Measurements from ENCODE around the gene ADAMTS12. TPM values are rescaled to one million over a fixed set of nuclear protein-coding genes. Genes with fewer than 3 reads are reported as not detected.

The ADAMTS12 gene
- total RNA-seq, 2 experiments from 2014 or later, result not detected

GRCh38 chr5:33885679-33886078, 6.1 kb downstream of the ADAMTS12 start:
- no peak for TF ChIP-seq EZH2phosphoT487 (IDR thresholded peaks at IDR 0.05; ENCODE audit: borderline replicate concordance, low read depth, low read length)
- TF ChIP-seq CTCF (conservative IDR thresholded peaks at IDR 0.05; ENCODE audit: low read length), result no peak
- H3K4me3 ChIP-seq (ENCODE audit: low read depth, low read length, poor library complexity, severe bottlenecking), result no peak overlapping the region
- no peaks in the 10 kb centered on the region for H3K79me2 ChIP-seq (ENCODE audit: insufficient read depth, low read depth, low read length)
- POLR2A ChIA-PET, result no interaction called here
- CTCF ChIA-PET (ENCODE audit: unreplicated experiment), result no interaction called here
- no peaks in the 10 kb centered on the region for H4K20me1 ChIP-seq (ENCODE audit: insufficient read depth, low read length)
- no peaks in the 10 kb centered on the region for H3K9me2 ChIP-seq (ENCODE audit: insufficient read depth, low read length)
- H3K4me1 ChIP-seq (ENCODE audit: insufficient read depth, low read length, poor library complexity, severe bottlenecking), result no peaks in the 10 kb centered on the region
- H3K27ac ChIP-seq (ENCODE audit: low read depth, low read length, poor library complexity, severe bottlenecking), result no peak overlapping the region
- H3K4me2 ChIP-seq (ENCODE audit: low read length), result no peak overlapping the region
- no peaks in the 10 kb centered on the region for H3K36me3 ChIP-seq (ENCODE audit: insufficient read depth, low read length)
- DNase-seq (ENCODE audit: low spot score), result no peak
- H3K9me3 ChIP-seq (ENCODE audit: low read length), result no peaks in the 10 kb centered on the region
- intact Hi-C loops (cut with micrococcal nuclease; ENCODE audit: unreplicated experiment), result no loop called here
- BruUV-seq (replicated peaks), result no TSS peak
- no peak overlapping the region for H2AFZ ChIP-seq (ENCODE audit: low read length)

- Histone ChIP-seq H3K9me2 (ENCODE audit: insufficient read depth, low read length) (no peaks in the 10 kb centered on the region), H3K79me2 (ENCODE audit: insufficient read depth, low read depth, low read length) (no peaks in the 10 kb centered on the region), H3K4me3 (ENCODE audit: low read depth, low read length, poor library complexity, severe bottlenecking) (no peak overlapping the region), H3K4me1 (ENCODE audit: insufficient read depth, low read length, poor library complexity, severe bottlenecking) (no peaks in the 10 kb centered on the region), H3K27ac (ENCODE audit: low read depth, low read length, poor library complexity, severe bottlenecking) (no peak overlapping the region), H2AFZ (ENCODE audit: low read length) (no peak overlapping the region), H4K20me1 (ENCODE audit: insufficient read depth, low read length) (no peaks in the 10 kb centered on the region), H3K4me2 (ENCODE audit: low read length) (no peak overlapping the region), H3K36me3 (ENCODE audit: insufficient read depth, low read length) (no peaks in the 10 kb centered on the region), H3K9me3 (ENCODE audit: low read length) (no peaks in the 10 kb centered on the region)
- no peak for TF ChIP-seq CTCF (conservative IDR thresholded peaks at IDR 0.05; ENCODE audit: low read length)
- no peak for TF ChIP-seq EZH2phosphoT487 (IDR thresholded peaks at IDR 0.05; ENCODE audit: borderline replicate concordance, low read depth, low read length)
- POLR2A ChIA-PET, result interaction anchor here (0.6 to 0.7 kb wide), 2 partner anchors 318 to 660 kb away, joined by 3 to 4 read pairs; no protein-coding TSS in a partner anchor
- intact Hi-C loops (cut with micrococcal nuclease; ENCODE audit: unreplicated experiment), result no loop called here
- no peak for DNase-seq (ENCODE audit: low spot score)
- BruUV-seq (replicated peaks), result no TSS peak
- CTCF ChIA-PET (ENCODE audit: unreplicated experiment), result no interaction called here
These were observed 8.3 kb downstream of the ADAMTS12 start for GRCh38 chr5:33883482-33883881.

GRCh38 chr5:33880319-33880718, 11.5 kb downstream of the ADAMTS12 start:
- no peak overlapping the region for H2AFZ ChIP-seq (ENCODE audit: low read length)
- TF ChIP-seq EZH2phosphoT487 (IDR thresholded peaks at IDR 0.05; ENCODE audit: borderline replicate concordance, low read depth, low read length), result no peak
- no peaks in the 10 kb centered on the region for H3K9me3 ChIP-seq (ENCODE audit: low read length)
- DNase-seq (ENCODE audit: low spot score), result no peak
- POLR2A ChIA-PET, result no interaction called here
- BruUV-seq (replicated peaks), result no TSS peak
- CTCF ChIA-PET (ENCODE audit: unreplicated experiment), result no interaction called here
- H3K4me1 ChIP-seq (ENCODE audit: insufficient read depth, low read length, poor library complexity, severe bottlenecking), result no peaks in the 10 kb centered on the region
- no peaks in the 10 kb centered on the region for H3K9me2 ChIP-seq (ENCODE audit: insufficient read depth, low read length)
- no peak overlapping the region for H3K4me3 ChIP-seq (ENCODE audit: low read depth, low read length, poor library complexity, severe bottlenecking)
- no peaks in the 10 kb centered on the region for H3K36me3 ChIP-seq (ENCODE audit: insufficient read depth, low read length)
- H3K27ac ChIP-seq (ENCODE audit: low read depth, low read length, poor library complexity, severe bottlenecking), result no peak overlapping the region
- H4K20me1 ChIP-seq (ENCODE audit: insufficient read depth, low read length), result no peaks in the 10 kb centered on the region
- H3K79me2 ChIP-seq (ENCODE audit: insufficient read depth, low read depth, low read length), result no peaks in the 10 kb centered on the region
- intact Hi-C loops (cut with micrococcal nuclease; ENCODE audit: unreplicated experiment), result no loop called here
- no peak overlapping the region for H3K4me2 ChIP-seq (ENCODE audit: low read length)

Measured in OCI-LY7 (cell line).